Measurements from ENCODE around the gene GALM.

GRCh38 chr2:38648107-38648761, 17.7 kb upstream of the GALM start:
- no peak for TF ChIP-seq POLR2A (IDR thresholded peaks at IDR 0.05; ENCODE audit: low read length)
- TF ChIP-seq GATA1 (IDR thresholded peaks at IDR 0.05; ENCODE audit: low read depth, low read length): no peak
